Stimulated activated naive CD8-positive, alpha-beta T cell treated with anti-CD3 and anti-CD28 coated beads, Interleukin-15, Interleukin-2, amounts not matched to agents 100 ng/mL and 50 ng/mL, for 24 hours (primary cell): ENCODE measurements around the gene CDH12.

Experiments used
- H3K27ac Mint-ChIP-seq: one replicate; pipeline ENCODE4 v1.8.0; 2021; ENCODE audit warnings: mild to moderate bottlenecking, mixed read lengths
- H3K27me3 Mint-ChIP-seq: one replicate; pipeline ENCODE4 v1.8.0; 2021; ENCODE audit warnings: mixed read lengths
- H3K36me3 Mint-ChIP-seq: one replicate; pipeline ENCODE4 v1.8.0; 2021; ENCODE audit warnings: low read depth, mixed read lengths
- H3K4me1 Mint-ChIP-seq: one replicate; pipeline ENCODE4 v1.8.0; 2021; ENCODE audit warnings: low read depth, mixed read lengths
- H3K4me3 Mint-ChIP-seq: one replicate; pipeline ENCODE4 v1.8.0; 2021; ENCODE audit warnings: mild to moderate bottlenecking, mixed read lengths
- H3K9me3 Mint-ChIP-seq: one replicate; pipeline ENCODE4 v1.8.0; 2021; ENCODE audit warnings: mixed read lengths

The CDH12 gene

GRCh38 chr5:22465177-22465576 lies 388.0 kb downstream of the CDH12 start:
- Mint-ChIP-seq H3K4me1 (no peaks in the 10 kb centered on the region), H3K9me3 (peaks cover 17% of the 10 kb centered on the region), H3K4me3 (no peak overlapping the region), H3K27ac (no peak overlapping the region), H3K36me3 (no peaks in the 10 kb centered on the region), H3K27me3 (no peaks in the 10 kb centered on the region)

DNA sequence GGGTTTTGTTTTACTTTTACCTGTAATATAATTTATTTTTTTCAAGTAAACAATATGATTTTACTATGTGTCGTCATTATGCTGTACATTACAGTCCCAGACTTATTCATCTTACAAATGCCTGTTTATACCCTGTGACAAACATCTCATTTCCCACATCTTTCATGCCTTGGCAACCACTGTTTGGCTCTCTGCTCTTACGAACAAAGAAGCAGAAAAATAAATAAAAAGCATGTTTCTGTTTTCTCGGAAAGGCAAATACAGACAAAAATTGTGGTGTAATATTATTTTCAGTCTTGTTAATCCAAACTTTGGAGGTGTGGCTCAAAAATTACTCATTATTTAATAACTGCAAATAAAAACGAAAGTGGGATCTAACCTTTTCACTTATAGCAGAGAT lies 393.0 kb downstream of the CDH12 start:
- Mint-ChIP-seq H3K4me3 (no peak overlapping the region), H3K36me3 (no peaks in the 10 kb centered on the region), H3K9me3 (peaks cover 11% of the 10 kb centered on the region), H3K4me1 (no peaks in the 10 kb centered on the region), H3K27me3 (no peaks in the 10 kb centered on the region), H3K27ac (no peak overlapping the region)

- H3K9me3 Mint-ChIP-seq: no peaks in the 10 kb centered on the region
- no peaks in the 10 kb centered on the region for H3K4me1 Mint-ChIP-seq
- no peak overlapping the region for H3K4me3 Mint-ChIP-seq
- no peaks in the 10 kb centered on the region for H3K36me3 Mint-ChIP-seq
- H3K27me3 Mint-ChIP-seq: no peaks in the 10 kb centered on the region
- no peak overlapping the region for H3K27ac Mint-ChIP-seq
Measured at GRCh38 chr5:22432905-22433304, 420.2 kb downstream of the CDH12 start.

- Mint-ChIP-seq H3K4me1 (no peaks in the 10 kb centered on the region), H3K36me3 (no peaks in the 10 kb centered on the region), H3K4me3 (no peak overlapping the region), H3K9me3 (no peaks in the 10 kb centered on the region), H3K27ac (no peak overlapping the region), H3K27me3 (no peaks in the 10 kb centered on the region)
Measured at GRCh38 chr5:22431840-22432239, 421.3 kb downstream of the CDH12 start.

- Mint-ChIP-seq H3K27me3 (no peaks in the 10 kb centered on the region), H3K4me3 (no peak overlapping the region), H3K9me3 (no peaks in the 10 kb centered on the region), H3K36me3 (no peaks in the 10 kb centered on the region), H3K27ac (no peak overlapping the region), H3K4me1 (no peaks in the 10 kb centered on the region)
Measured at GRCh38 chr5:22431406-22431805, 421.7 kb downstream of the CDH12 start.

DNA sequence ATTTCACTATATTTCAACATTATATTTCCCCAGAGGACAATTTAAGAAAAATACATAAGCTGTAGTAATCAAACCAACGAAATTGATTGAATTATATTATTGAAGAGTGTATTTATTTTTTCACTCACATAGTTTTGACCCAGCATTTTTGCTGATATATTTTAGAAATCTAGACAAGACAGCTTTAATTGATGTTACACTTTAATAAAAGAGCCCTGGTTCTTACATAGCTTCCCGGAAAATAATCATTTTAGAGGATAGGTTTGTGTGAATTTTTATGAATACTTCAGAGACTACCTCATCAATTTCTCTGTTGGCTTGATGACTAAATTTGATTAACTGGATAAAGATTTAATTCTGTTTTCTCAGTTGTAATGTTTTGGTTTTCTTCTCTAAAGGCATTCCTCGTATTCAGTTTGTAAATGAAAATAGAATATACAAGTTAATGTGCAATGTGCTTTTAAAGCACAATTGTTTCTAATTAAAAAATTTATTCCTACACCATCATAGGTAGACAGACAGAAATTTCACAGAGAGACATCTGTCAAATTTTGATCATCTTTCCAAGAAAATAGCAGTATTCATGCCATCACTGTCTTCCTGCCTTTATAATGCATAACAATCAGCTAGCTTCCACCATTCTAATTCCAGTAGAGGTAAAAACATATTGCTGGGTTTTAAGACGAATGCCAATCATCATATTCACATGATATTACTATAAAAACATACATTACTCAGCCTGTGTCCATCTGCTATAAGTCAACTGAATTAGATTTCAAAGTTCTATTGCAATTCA lies 441.4 kb downstream of the CDH12 start:
- no peak overlapping the region for H3K27ac Mint-ChIP-seq
- H3K9me3 Mint-ChIP-seq: peaks cover 15% of the 10 kb centered on the region
- no peaks in the 10 kb centered on the region for H3K36me3 Mint-ChIP-seq
- H3K4me3 Mint-ChIP-seq: no peak overlapping the region
- no peaks in the 10 kb centered on the region for H3K27me3 Mint-ChIP-seq
- no peaks in the 10 kb centered on the region for H3K4me1 Mint-ChIP-seq

DNA sequence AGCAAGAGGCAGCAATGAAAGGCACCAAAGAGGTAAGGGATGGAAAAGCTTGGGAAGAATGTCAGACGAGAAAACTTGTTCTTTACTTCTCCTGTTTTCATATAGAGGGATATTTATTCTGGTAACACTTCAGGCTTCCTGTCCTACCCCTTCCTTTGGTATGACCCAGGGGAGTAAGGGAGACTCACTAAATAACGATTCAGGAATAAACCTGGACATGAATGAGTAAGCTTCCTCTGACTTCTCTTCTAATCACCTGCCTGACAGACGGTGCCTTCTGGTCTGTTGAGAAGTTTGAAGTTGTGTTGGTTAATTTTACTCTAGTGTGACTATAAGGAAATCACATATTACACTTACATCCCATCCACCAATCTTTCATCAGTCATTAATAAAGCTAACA lies 461.2 kb downstream of the CDH12 start:
- H3K9me3 Mint-ChIP-seq: peaks cover 9% of the 10 kb centered on the region
- no peaks in the 10 kb centered on the region for H3K36me3 Mint-ChIP-seq
- no peak overlapping the region for H3K4me3 Mint-ChIP-seq
- no peak overlapping the region for H3K27ac Mint-ChIP-seq
- no peaks in the 10 kb centered on the region for H3K27me3 Mint-ChIP-seq
- H3K4me1 Mint-ChIP-seq: no peaks in the 10 kb centered on the region

DNA sequence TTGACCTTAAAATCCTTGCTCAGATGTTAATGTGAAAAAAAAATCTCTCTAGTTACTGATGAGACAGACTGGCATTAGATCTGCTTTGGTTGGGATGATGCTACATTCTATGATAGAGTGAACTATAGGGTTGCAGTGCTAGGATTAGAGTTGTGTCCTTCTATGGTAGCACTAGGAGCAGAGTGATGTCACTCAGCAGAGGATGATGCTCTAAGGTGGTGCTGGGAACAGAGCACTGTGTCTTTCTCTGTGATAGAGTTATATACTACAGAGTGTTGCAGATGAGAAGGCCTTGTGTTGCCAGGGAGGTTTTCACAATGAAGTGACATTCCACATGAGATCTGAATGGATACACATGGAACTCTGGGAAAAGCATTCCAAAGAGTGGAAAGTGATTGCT lies 462.3 kb downstream of the CDH12 start:
- Mint-ChIP-seq H3K27ac (no peak overlapping the region), H3K36me3 (no peaks in the 10 kb centered on the region), H3K4me3 (no peak overlapping the region), H3K27me3 (no peaks in the 10 kb centered on the region), H3K9me3 (peaks cover 4% of the 10 kb centered on the region), H3K4me1 (no peaks in the 10 kb centered on the region)

DNA sequence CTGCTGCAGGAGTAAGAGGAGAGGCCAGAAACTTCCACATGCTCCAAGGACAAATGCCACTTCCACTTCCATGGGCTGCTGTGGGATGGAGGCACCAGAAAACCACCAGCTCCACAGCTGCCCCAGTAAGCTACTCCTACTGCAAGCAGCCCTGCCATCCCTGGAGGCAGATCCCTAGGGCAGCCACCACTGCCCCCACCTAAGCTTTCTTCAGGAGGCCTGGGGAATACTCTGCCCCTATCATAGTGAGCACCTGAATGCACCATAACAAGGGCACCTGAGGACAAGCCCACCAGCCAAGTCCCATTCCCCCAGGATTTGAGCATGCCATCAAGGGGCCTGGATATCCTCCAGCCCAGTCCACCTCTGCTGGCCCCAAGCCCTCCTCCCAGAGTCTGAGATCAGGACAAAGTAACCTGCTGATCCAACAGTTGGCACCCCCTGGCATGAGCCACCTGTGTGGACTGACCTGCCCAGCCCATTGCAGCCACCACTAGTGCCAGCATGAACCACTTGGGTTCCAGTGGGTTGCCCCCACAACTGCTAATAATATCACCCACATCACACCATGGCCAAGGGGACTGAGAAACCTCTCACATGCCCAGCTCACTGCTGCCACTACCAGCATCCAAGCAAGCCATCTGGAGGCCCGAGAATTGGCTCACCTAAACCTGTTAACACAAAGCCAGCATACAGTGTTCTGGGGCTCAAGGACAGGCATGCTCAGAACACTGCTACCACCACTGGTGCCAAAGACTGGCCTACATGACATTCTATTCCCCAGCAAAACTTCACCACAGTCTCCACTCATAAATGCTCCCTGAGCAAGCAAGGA lies 480.1 kb downstream of the CDH12 start:
- Mint-ChIP-seq H3K4me3 (no peak overlapping the region), H3K4me1 (no peaks in the 10 kb centered on the region), H3K27ac (no peak overlapping the region), H3K9me3 (peaks cover 7% of the 10 kb centered on the region), H3K36me3 (no peaks in the 10 kb centered on the region), H3K27me3 (no peaks in the 10 kb centered on the region)

DNA sequence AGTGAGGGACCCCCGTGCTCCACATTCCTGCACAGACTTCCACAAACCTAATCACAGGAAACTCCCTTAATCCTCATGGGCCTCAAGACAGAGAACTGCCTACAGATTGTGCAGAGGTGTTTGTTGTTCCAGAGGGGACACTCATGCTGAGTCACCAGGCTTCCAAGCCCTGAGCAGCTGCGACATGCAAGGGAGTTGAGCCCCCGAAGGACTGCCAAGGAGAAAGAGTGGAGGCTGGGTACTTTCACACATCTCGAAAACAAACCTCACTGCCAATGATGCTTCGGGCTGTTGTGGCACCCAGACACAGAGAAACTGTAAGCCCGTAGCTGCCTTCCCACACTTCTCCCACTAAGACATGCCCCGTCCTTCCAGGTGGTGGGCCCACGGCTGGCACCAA lies 480.8 kb downstream of the CDH12 start:
- no peak overlapping the region for H3K27ac Mint-ChIP-seq
- no peak overlapping the region for H3K4me3 Mint-ChIP-seq

GRCh38 chr5:22354956-22355355 lies 498.2 kb downstream of the CDH12 start:
- no peak overlapping the region for H3K27ac Mint-ChIP-seq
- no peak overlapping the region for H3K4me3 Mint-ChIP-seq
- no peaks in the 10 kb centered on the region for H3K9me3 Mint-ChIP-seq
- H3K36me3 Mint-ChIP-seq: no peaks in the 10 kb centered on the region
- no peaks in the 10 kb centered on the region for H3K27me3 Mint-ChIP-seq
- no peaks in the 10 kb centered on the region for H3K4me1 Mint-ChIP-seq

More for the DNA sequence above, 480.8 kb downstream of the CDH12 start:
- H3K4me1 Mint-ChIP-seq: no peaks in the 10 kb centered on the region
- H3K27me3 Mint-ChIP-seq: no peaks in the 10 kb centered on the region
- no peaks in the 10 kb centered on the region for H3K36me3 Mint-ChIP-seq
- H3K9me3 Mint-ChIP-seq: peaks cover 7% of the 10 kb centered on the region

DNA sequence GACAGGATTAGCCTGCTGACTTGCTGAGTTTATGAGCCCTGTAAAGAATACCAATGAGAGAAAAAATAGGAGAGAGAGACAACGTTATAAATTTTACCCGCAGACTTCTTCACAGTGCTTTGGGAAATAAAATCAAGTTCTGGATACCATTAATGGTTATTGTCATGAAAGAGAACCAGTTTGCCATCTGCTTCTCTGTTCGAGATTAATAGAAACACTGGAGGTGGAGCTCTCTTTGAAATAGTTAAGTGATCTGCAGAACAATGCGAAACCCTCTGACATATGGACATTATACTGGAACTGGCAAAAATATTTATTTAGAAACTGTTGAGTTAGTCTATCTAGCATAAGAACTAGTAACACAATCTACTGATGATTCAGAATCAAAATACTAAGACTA lies 500.7 kb downstream of the CDH12 start:
- no peak overlapping the region for H3K4me3 Mint-ChIP-seq
- no peaks in the 10 kb centered on the region for H3K27me3 Mint-ChIP-seq
- H3K4me1 Mint-ChIP-seq: no peaks in the 10 kb centered on the region
- H3K27ac Mint-ChIP-seq: no peak overlapping the region
- no peaks in the 10 kb centered on the region for H3K9me3 Mint-ChIP-seq
- no peaks in the 10 kb centered on the region for H3K36me3 Mint-ChIP-seq

GRCh38 chr5:22351178-22351577 lies 502.0 kb downstream of the CDH12 start:
- Mint-ChIP-seq H3K36me3 (no peaks in the 10 kb centered on the region), H3K27ac (no peak overlapping the region), H3K4me3 (no peak overlapping the region), H3K9me3 (no peaks in the 10 kb centered on the region), H3K4me1 (no peaks in the 10 kb centered on the region), H3K27me3 (no peaks in the 10 kb centered on the region)

- Mint-ChIP-seq H3K4me1 (no peaks in the 10 kb centered on the region), H3K4me3 (no peak overlapping the region), H3K27me3 (no peaks in the 10 kb centered on the region), H3K36me3 (no peaks in the 10 kb centered on the region), H3K9me3 (no peaks in the 10 kb centered on the region), H3K27ac (no peak overlapping the region)
Measured at GRCh38 chr5:22348027-22348426, 505.1 kb downstream of the CDH12 start.

DNA sequence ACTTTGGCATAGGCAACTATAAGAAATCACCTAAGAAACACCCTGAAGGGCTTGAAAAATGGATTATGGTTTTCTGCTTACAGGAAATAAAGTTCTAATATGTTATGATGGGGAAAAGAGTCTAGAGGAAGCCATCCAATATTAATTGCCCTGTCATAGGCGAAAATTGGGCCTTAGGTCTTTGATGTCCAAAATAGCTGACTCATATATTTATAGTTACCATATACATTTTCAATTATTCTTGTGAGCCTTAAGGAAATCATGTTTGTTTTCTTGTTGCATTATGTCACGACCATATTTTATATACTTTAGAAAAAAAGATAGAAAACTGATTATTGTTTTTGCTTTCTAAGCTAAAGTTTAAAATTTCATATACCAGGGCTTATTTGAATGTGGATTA lies 509.1 kb downstream of the CDH12 start:
- no peak overlapping the region for H3K27ac Mint-ChIP-seq
- no peaks in the 10 kb centered on the region for H3K36me3 Mint-ChIP-seq
- H3K4me1 Mint-ChIP-seq: no peaks in the 10 kb centered on the region
- no peak overlapping the region for H3K4me3 Mint-ChIP-seq
- H3K27me3 Mint-ChIP-seq: no peaks in the 10 kb centered on the region
- H3K9me3 Mint-ChIP-seq: no peaks in the 10 kb centered on the region
